HCT116 (cell line): ENCODE data around the gene CLTA. TPM values are rescaled to one million over a fixed set of nuclear protein-coding genes. Genes with fewer than 3 reads are reported as not detected.

Experiments
- ATAC-seq: fragments of 200-7000 bp; cut with Tn5 transposase; 2 replicates; pipeline ENCODE4 v1.9.1; 2020; ENCODE audit warnings: mild to moderate bottlenecking, moderate library complexity
- BruUV-seq: library from RNA; stranded (reverse); fragments of 400-500 nt; replicated peaks from 2 replicates; lab custom pipeline; 2021; lab: Mats Ljungman, UMichigan
- CTCF ChIA-PET: fragments of 300-600 bp; sonication (Branson Sonifier 250); formaldehyde crosslinking; loops from one replicate; lab custom pipeline; 2021; ENCODE audit warnings: antibody characterized with exemption; lab: Charles Lee
- POLR2A ChIA-PET: fragments of 300-600, 350-600 bp; sonication (Branson Sonifier 250); formaldehyde crosslinking; loops from one replicate; lab custom pipeline; 2021; ENCODE audit warnings: antibody characterized with exemption; lab: Charles Lee
- RAD21 ChIA-PET, 2 experiments: fragments of 300-600 bp; sonication (Branson Sonifier 250); formaldehyde crosslinking; loops; one replicate each; lab custom pipeline; 2023; ENCODE audit warnings: low total read pairs in 2 of 2; ENCODE audit not compliant: uncharacterized antibody in 2 of 2, unreplicated experiment in 2 of 2, low non-redundant PET in 1 of 2; lab: Charles Lee
- DNase-seq: peaks from one replicate; pipeline ENCODE4 v3.0.0-alpha.2; 2010; ENCODE audit warnings: low read depth, low spot score
- H2AFZ ChIP-seq: fragments of 200-600 bp; shearing (Covaris generic), sonication (generic); 2 replicates; pipeline ENCODE4 v1.6.1; 2017; ENCODE audit warnings: low read depth, mixed run types, mixed read lengths, antibody characterized with exemption, low read length; ENCODE audit not compliant: poor library complexity, severe bottlenecking
- H3K27ac ChIP-seq: 2 replicates; pipeline ENCODE4 v1.5.1; 2012; ENCODE audit warnings: low read depth, low read length
- H3K27me3 ChIP-seq: fragments of 200-600 bp; sonication (generic); 2 replicates; pipeline ENCODE4 v1.6.1; 2016; ENCODE audit warnings: mixed run types, low read length, mixed read lengths; ENCODE audit not compliant: insufficient read depth
- H3K36me3 ChIP-seq, 2 experiments: fragments of 200-500 bp in 1 of 2; fragments of 200-600 bp in 1 of 2; sonication (Bioruptor generic) in 1 of 2; sonication (generic) in 1 of 2; 2 replicates each; pipeline versions ENCODE4 v1.5.1 to v1.6.1; 2014 to 2016; ENCODE audit warnings: low read length in 2 of 2, inconsistent platforms in 1 of 2, mixed read lengths in 1 of 2, mixed run types in 1 of 2; ENCODE audit not compliant: insufficient read depth in 2 of 2, control insufficient read depth in 1 of 2
- H3K4me1 ChIP-seq, 2 experiments: fragments of 200-600 bp in 1 of 2; sonication (generic) in 1 of 2; 2 replicates each; pipeline versions ENCODE4 v1.5.1 to v1.6.1; 2012 to 2017; ENCODE audit warnings: low read length in 2 of 2, inconsistent platforms in 1 of 2, mild to moderate bottlenecking in 1 of 2, mixed read lengths in 1 of 2, mixed run types in 1 of 2, moderate library complexity in 1 of 2; ENCODE audit not compliant: insufficient read depth in 2 of 2, control insufficient read depth in 1 of 2
- H3K4me2 ChIP-seq: fragments of 200-600 bp; sonication (generic); 2 replicates; pipeline ENCODE4 v1.6.1; 2017; ENCODE audit warnings: mixed run types, low read length, mixed read lengths
- H3K4me3 ChIP-seq, 2 experiments: fragments of 200-600 bp in 1 of 2; sonication (generic) in 1 of 2; replicated peaks in 1 of 2; 2 replicates each; pipeline ENCODE4 v1.5.1; 2011 to 2016; ENCODE audit warnings: low read length in 2 of 2, control low read depth in 1 of 2, low read depth in 1 of 2, mild to moderate bottlenecking in 1 of 2, mixed read lengths in 1 of 2, mixed run types in 1 of 2
- H3K79me2 ChIP-seq: fragments of 200-600 bp; sonication (generic); 2 replicates; pipeline ENCODE4 v1.6.1; 2017; ENCODE audit warnings: mild to moderate bottlenecking, mixed run types, low read length, moderate library complexity, mixed read lengths; ENCODE audit not compliant: insufficient read depth
- H3K9ac ChIP-seq: fragments of 200-600 bp; sonication (generic); 2 replicates; pipeline ENCODE4 v1.6.1; 2016; ENCODE audit warnings: low read length, mixed read lengths
- H3K9me2 ChIP-seq: fragments of 200-600 bp; sonication (generic), shearing (Covaris generic); 2 replicates; pipeline ENCODE4 v1.6.1; 2017; ENCODE audit warnings: mixed run types, mild to moderate bottlenecking, moderate library complexity; ENCODE audit not compliant: insufficient read depth
- H3K9me3 ChIP-seq, 2 experiments: fragments of 200-500 bp in 1 of 2; fragments of 200-600 bp in 1 of 2; sonication (Bioruptor generic) in 1 of 2; sonication (generic) in 1 of 2; 2 replicates each; pipeline ENCODE4 v1.6.1; 2014 to 2017; ENCODE audit warnings: low read length in 2 of 2, mixed read lengths in 2 of 2, inconsistent platforms in 1 of 2, low read depth in 1 of 2, mild to moderate bottlenecking in 1 of 2, mixed run types in 1 of 2, moderate library complexity in 1 of 2; ENCODE audit not compliant: control insufficient read depth in 1 of 2, insufficient read depth in 1 of 2
- H4K20me1 ChIP-seq: fragments of 200-600 bp; sonication (generic), shearing (Covaris generic); 2 replicates; pipeline ENCODE4 v1.6.1; 2017; ENCODE audit warnings: mixed run types, mild to moderate bottlenecking, moderate library complexity; ENCODE audit not compliant: insufficient read depth
- CBX3 ChIP-seq: IDR thresholded peaks from 2 replicates; pipeline ENCODE4 v1.6.1; 2012; ENCODE audit warnings: low read depth
- CEBPB ChIP-seq: IDR thresholded peaks from 2 replicates; pipeline ENCODE4 v1.6.1; 2012; ENCODE audit warnings: low read depth
- EGR1 ChIP-seq: IDR thresholded peaks from 2 replicates; pipeline ENCODE4 v1.6.1; 2012; ENCODE audit warnings: low read depth
- ELF1 ChIP-seq: IDR thresholded peaks from 2 replicates; pipeline ENCODE4 v1.6.1; 2012; ENCODE audit warnings: low read depth, borderline replicate concordance
- EZH2phosphoT487 ChIP-seq: fragments of 200-600 bp; IDR thresholded peaks from 2 replicates; pipeline ENCODE4 v1.6.1; 2018; ENCODE audit warnings: antibody characterized with exemption, borderline replicate concordance
- JUND ChIP-seq: IDR thresholded peaks from 2 replicates; pipeline ENCODE4 v1.6.1; 2012
- SRF ChIP-seq: IDR thresholded peaks from 2 replicates; pipeline ENCODE4 v1.6.1; 2012; ENCODE audit warnings: low read depth
- TCF7L2 ChIP-seq: IDR thresholded peaks from 2 replicates; pipeline ENCODE4 v1.7.0; 2011; ENCODE audit warnings: borderline replicate concordance, inconsistent platforms; ENCODE audit not compliant: insufficient read depth, insufficient read length; ENCODE audit errors: extremely low read depth
- YY1 ChIP-seq: IDR thresholded peaks from 2 replicates; pipeline ENCODE4 v1.6.1; 2011; ENCODE audit warnings: low read length, low read depth, moderate library complexity, mild to moderate bottlenecking; ENCODE audit not compliant: insufficient replicate concordance; ENCODE audit errors: extremely low read depth
- ZFX ChIP-seq: fragments of 450-650 bp; IDR thresholded peaks from 2 replicates; pipeline ENCODE4 v1.6.1; 2017
- intact Hi-C: fragments of 100-400 bp; cut with micrococcal nuclease; formaldehyde crosslinking; loops from 2 replicates; pipeline ENCODE4 v1.10.0; 2022
- total RNA-seq: library from RNA; stranded (reverse); gene quantifications from one replicate; pipeline ENCODE4 v1.2.1, GENCODE V29; 2021; ENCODE audit not compliant: unreplicated experiment

CLTA gene
- total RNA-seq, 1 experiment from 2014 or later, result 152 TPM

DNA sequence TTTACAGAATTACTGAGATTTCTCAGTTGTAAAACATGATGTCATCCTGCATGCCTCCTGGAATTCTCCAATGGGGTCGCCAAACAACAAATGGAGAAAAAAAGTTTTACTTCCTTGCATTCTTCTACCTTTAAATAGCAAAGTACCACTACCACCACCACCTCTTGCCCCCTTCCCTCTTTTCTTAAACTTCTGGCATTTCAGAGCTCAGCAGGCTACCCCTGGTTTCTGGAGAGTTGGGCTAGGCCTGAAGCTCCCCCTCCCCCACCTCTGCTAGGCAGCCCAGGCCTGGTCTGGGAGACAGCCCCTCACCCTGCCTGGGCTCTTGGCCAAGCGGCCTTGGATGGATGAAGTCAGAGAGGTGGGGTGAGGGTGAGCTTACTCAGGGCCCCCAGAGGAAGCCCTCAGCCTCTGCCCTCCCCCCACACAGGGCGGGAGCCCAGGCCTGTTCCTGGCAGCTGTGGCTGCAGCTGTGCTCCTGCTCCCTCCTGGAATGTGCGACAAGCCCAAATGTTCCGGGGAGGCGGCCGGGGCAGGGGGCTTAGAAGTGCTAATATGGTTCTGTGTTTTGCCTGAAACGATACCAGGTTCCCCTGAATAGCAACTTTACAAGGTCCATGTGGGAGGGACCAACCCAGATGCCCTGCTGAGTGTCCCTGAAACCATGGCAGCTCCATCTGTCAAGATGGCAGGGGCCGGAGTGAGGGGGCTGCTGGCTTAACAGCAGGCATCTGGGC, 27.5 kb upstream of the CLTA start:
- BruUV-seq, result no TSS peak
- Histone ChIP-seq H3K9ac (no peak overlapping the region), H3K79me2 (no peaks in the 10 kb centered on the region), H3K27me3 (no peaks in the 10 kb centered on the region), H3K36me3 (no peaks in the 10 kb centered on the region), H3K4me3 (no peak overlapping the region), H3K9me3 (no peaks in the 10 kb centered on the region), H3K27ac (no peak overlapping the region), H4K20me1 (no peaks in the 10 kb centered on the region), H3K4me2 (no peak overlapping the region), H3K4me1 (peaks cover 0 to 23% of the 10 kb centered on the region in 2 experiments; a peak in 1 of 4 replicates), H2AFZ (no peak overlapping the region), H3K9me2 (no peaks in the 10 kb centered on the region)
- TF ChIP-seq EZH2phosphoT487, result no peak
- no peak for TF ChIP-seq EGR1
- TF ChIP-seq CBX3, result no peak
- ChIA-PET POLR2A (interaction anchor here (1.5 kb wide), 1 partner anchor 27 kb away, joined by 7 read pairs; the partner anchor contains the start of gene CLTA), CTCF (no interaction called here), RAD21 (no interaction called here)
- ATAC-seq (no peak), DNase-seq (no peak)
- intact Hi-C loops, result no loop called here

DNA sequence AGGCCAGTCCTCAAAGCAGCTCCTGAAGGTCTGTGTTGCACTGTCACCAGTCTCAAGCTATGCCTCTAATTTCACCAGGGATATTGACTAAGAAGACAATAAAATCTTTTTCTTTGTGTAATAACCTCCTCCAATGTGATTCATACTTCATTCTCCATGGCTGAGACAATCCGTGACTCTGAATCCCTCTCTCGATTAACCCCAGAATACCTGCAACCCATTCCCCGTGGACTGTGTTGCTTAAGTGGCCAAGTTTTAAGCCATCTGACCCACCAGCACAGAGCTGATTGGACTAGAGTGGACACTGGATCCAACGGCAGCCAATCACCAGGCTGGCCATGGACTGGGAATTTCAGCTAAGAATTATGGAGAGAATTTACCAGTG, 26.9 kb upstream of the CLTA start:
- H3K79me2 ChIP-seq, result no peaks in the 10 kb centered on the region
- no peaks in the 10 kb centered on the region for H3K27me3 ChIP-seq
- intact Hi-C loops, result no loop called here
- H3K4me2 ChIP-seq, result no peak overlapping the region
- no peaks in the 10 kb centered on the region for H3K36me3 ChIP-seq
- POLR2A ChIA-PET, result interaction anchor here (1.5 kb wide), 1 partner anchor 27 kb away, joined by 7 read pairs; the partner anchor contains the start of gene CLTA
- BruUV-seq, result no TSS peak
- no peak overlapping the region for H3K4me3 ChIP-seq
- no peaks in the 10 kb centered on the region for H3K9me2 ChIP-seq
- H4K20me1 ChIP-seq, result no peaks in the 10 kb centered on the region
- no peak overlapping the region for H3K27ac ChIP-seq
- CTCF ChIA-PET, result interaction anchor here (3.5 kb wide), 1 partner anchor 62 kb away, joined by 36 read pairs; no protein-coding TSS in a partner anchor
- H2AFZ ChIP-seq, result no peak overlapping the region
- H3K9ac ChIP-seq, result no peak overlapping the region
- TF ChIP-seq ZFX (no peak), JUND (no peak), CBX3 (no peak), ELF1 (no peak), CEBPB (no peak), TCF7L2 (no peak), SRF (no peak), YY1 (no peak)
- H3K4me1 ChIP-seq, result peaks cover 0 to 23% of the 10 kb centered on the region in 2 experiments; a peak in 1 of 4 replicates
- no peaks in the 10 kb centered on the region for H3K9me3 ChIP-seq
- ATAC-seq, result no peak
- RAD21 ChIA-PET, result no interaction called here
- no peak for DNase-seq
